ENCODE measurements around the gene SMIM28.

DNA sequence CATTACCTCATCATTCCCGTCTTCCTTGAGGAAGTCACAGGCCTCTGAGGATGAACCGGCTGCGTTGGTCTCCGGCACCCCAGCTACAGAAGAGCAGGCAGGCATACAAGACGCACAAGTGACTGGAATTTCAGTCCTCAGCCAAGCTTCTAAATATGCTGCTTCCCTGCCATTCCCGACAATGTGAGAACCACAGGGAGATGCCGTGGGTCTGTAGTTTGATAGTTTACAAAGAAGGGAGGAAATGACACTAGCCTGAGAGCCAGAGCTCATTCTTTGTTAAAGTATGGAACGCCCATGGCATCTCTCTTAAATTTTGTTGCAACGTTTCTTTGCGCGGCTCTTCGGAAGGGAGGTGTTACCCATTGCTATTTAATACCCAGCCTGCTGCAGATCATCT, 52.1 kb downstream of the SMIM28 start:
- TF ChIP-seq POLR2A (IDR thresholded peaks at IDR 0.05; ENCODE audit: low read depth, low read length) (no peak), CTCF (IDR thresholded peaks at IDR 0.05; ENCODE audit: extremely low read depth in 1 of 2, insufficient read depth in 1 of 2, low read depth in 1 of 2, low read length in 2 of 2) (no peak), POLR2AphosphoS5 (IDR thresholded peaks at IDR 0.05; ENCODE audit: insufficient read depth, low read depth, low read length) (no peak), MYC (IDR thresholded peaks at IDR 0.05; ENCODE audit: low read depth, low read length) (no peak), GATA2 (IDR thresholded peaks at IDR 0.05; ENCODE audit: insufficient read depth, insufficient read length, low read depth, low read length) (no peak), EZH2 (IDR thresholded peaks at IDR 0.05; ENCODE audit: borderline replicate concordance, low read depth, low read length, severe bottlenecking) (no peak), JUN (IDR thresholded peaks at IDR 0.05; ENCODE audit: borderline replicate concordance, insufficient read depth, insufficient read length, low read depth) (no peak)
